OCI-LY3 (cell line): ENCODE data around the gene NR5A1.

Experiments used
- H2AFZ ChIP-seq: fragments of 200-600, 300-600 bp; shearing (Covaris generic); 2 replicates; pipeline ENCODE4 v1.6.0; 2014; ENCODE audit warnings: antibody characterized with exemption, low read depth, low read length
- H3K27ac ChIP-seq: fragments of 200-600, 300-600 bp; sonication (generic); 2 replicates; pipeline ENCODE4 v1.5.1; 2014; ENCODE audit warnings: mild to moderate bottlenecking, low read length, moderate library complexity, mixed read lengths
- H3K27me3 ChIP-seq: fragments of 200-600, 300-600 bp; sonication (generic); 2 replicates; pipeline ENCODE4 v1.6.1; 2014; ENCODE audit warnings: low read depth, low read length, mixed read lengths
- H3K36me3 ChIP-seq: fragments of 200-600, 300-600 bp; sonication (generic); replicated peaks from 2 replicates; pipeline ENCODE3; 2014; ENCODE audit warnings: low read depth, low read length, mixed read lengths
- H3K4me1 ChIP-seq: fragments of 300-600, 200-600 bp; sonication (generic); 2 replicates; pipeline ENCODE4 v1.6.1; 2014; ENCODE audit warnings: low read length, mixed read lengths
- H3K4me2 ChIP-seq: fragments of 200-600, 300-600 bp; sonication (generic); 2 replicates; pipeline ENCODE4 v1.6.1; 2014; ENCODE audit warnings: low read length, mixed read lengths
- H3K4me3 ChIP-seq: fragments of 300-600, 200-600 bp; sonication (generic); 2 replicates; pipeline ENCODE4 v1.5.1; 2014; ENCODE audit warnings: antibody characterized with exemption, mild to moderate bottlenecking, low read length, moderate library complexity
- H3K79me2 ChIP-seq: fragments of 300-600, 200-600 bp; shearing (Covaris generic); 2 replicates; pipeline ENCODE4 v1.6.1; 2014; ENCODE audit warnings: mild to moderate bottlenecking, low read length, mixed read lengths
- H3K9ac ChIP-seq: fragments of 300-600, 200-600 bp; shearing (Covaris generic); 2 replicates; pipeline ENCODE4 v1.6.0; 2014; ENCODE audit warnings: mild to moderate bottlenecking, low read length, moderate library complexity
- H3K9me3 ChIP-seq: fragments of 200-600, 300-600 bp; shearing (Covaris generic); 2 replicates; pipeline ENCODE4 v1.6.1; 2014; ENCODE audit warnings: low read length, mixed read lengths; ENCODE audit not compliant: insufficient read depth
- H4K20me1 ChIP-seq: fragments of 200-600, 300-600 bp; sonication (generic); 2 replicates; pipeline ENCODE4 v1.6.1; 2016; ENCODE audit warnings: low read length, mixed read lengths; ENCODE audit not compliant: insufficient read depth
- EZH2phosphoT487 ChIP-seq: fragments of 200-600 bp; shearing (Covaris generic); IDR thresholded peaks from 2 replicates; pipeline ENCODE4 v1.6.1; 2018; ENCODE audit warnings: antibody characterized with exemption, mixed run types, low read depth
- TF ChIP-seq, protein P1 (sequence below): fragments of 200-600, 300-600 bp; sonication (generic); IDR thresholded peaks from 2 replicates; pipeline ENCODE4 v1.5.1; 2014; ENCODE audit warnings: antibody characterized with exemption, low read length, low read depth

NR5A1 gene

DNA sequence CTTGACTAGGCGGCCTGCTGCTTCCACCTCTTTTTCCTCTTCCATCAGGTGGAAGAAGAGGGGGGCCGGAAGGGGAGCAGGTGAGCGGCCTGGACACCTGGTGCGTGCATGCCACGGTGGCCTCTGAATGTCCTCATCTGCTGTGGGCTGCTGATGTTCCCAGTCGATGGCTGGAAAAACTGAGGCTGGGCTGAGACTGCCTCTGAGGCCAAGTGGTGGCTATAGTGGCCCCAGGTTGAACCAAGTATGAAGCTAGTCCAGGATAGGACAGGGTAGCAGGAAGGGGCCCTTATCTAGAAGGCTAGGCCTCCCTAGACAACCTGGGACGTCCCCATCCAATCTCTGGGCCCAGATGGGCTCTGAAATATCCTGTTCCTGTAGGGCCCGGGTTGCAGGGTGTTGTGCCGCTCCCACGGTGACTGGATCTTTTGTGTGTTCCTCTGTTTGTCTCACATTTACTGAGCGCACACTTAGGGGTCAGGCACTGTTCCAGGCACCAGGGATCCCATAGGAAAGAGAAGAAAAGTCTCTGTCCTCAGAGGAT lies 753 bp upstream of the NR5A1 start:
- TF ChIP-seq, protein P1, sequence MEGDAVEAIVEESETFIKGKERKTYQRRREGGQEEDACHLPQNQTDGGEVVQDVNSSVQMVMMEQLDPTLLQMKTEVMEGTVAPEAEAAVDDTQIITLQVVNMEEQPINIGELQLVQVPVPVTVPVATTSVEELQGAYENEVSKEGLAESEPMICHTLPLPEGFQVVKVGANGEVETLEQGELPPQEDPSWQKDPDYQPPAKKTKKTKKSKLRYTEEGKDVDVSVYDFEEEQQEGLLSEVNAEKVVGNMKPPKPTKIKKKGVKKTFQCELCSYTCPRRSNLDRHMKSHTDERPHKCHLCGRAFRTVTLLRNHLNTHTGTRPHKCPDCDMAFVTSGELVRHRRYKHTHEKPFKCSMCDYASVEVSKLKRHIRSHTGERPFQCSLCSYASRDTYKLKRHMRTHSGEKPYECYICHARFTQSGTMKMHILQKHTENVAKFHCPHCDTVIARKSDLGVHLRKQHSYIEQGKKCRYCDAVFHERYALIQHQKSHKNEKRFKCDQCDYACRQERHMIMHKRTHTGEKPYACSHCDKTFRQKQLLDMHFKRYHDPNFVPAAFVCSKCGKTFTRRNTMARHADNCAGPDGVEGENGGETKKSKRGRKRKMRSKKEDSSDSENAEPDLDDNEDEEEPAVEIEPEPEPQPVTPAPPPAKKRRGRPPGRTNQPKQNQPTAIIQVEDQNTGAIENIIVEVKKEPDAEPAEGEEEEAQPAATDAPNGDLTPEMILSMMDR: no peak
- no peak for TF ChIP-seq EZH2phosphoT487
- H2AFZ ChIP-seq: no peak overlapping the region
- H4K20me1 ChIP-seq: no peaks in the 10 kb centered on the region
- H3K4me1 ChIP-seq: no peaks in the 10 kb centered on the region
- H3K4me2 ChIP-seq: no peak overlapping the region
- H3K36me3 ChIP-seq: no peaks in the 10 kb centered on the region
- H3K4me3 ChIP-seq: no peak overlapping the region
- no peaks in the 10 kb centered on the region for H3K27me3 ChIP-seq
- no peaks in the 10 kb centered on the region for H3K9me3 ChIP-seq
- no peak overlapping the region for H3K27ac ChIP-seq
- H3K9ac ChIP-seq: no peak overlapping the region
- H3K79me2 ChIP-seq: no peaks in the 10 kb centered on the region

DNA sequence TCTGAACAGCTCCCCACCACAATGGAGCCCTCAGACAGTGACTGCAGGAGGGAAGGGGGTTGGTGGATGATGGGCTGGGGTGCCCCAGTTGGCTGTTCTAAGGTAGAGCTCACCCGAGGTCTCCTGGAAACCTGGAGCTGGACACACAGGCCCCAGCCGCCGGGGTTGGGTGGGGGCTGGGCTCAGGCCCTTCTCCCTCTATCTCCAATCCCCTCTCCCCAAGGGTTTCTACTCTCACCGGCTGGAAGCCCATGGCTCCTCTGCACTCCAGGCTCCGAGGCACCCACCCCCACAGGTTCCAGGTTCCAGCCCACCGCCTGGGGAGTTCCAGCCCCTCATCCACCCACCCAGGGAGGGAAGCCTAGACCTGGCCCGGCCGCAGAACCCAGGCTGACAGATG lies 766 bp downstream of the NR5A1 start:
- Histone ChIP-seq H3K27me3 (no peaks in the 10 kb centered on the region), H3K9me3 (no peaks in the 10 kb centered on the region), H3K4me3 (no peak overlapping the region), H2AFZ (no peak overlapping the region), H3K4me1 (no peaks in the 10 kb centered on the region), H3K79me2 (no peaks in the 10 kb centered on the region), H3K27ac (no peak overlapping the region), H4K20me1 (no peaks in the 10 kb centered on the region), H3K9ac (no peak overlapping the region), H3K36me3 (no peaks in the 10 kb centered on the region), H3K4me2 (no peak overlapping the region)
- TF ChIP-seq EZH2phosphoT487: no peak
- TF ChIP-seq, protein P1: no peak

DNA sequence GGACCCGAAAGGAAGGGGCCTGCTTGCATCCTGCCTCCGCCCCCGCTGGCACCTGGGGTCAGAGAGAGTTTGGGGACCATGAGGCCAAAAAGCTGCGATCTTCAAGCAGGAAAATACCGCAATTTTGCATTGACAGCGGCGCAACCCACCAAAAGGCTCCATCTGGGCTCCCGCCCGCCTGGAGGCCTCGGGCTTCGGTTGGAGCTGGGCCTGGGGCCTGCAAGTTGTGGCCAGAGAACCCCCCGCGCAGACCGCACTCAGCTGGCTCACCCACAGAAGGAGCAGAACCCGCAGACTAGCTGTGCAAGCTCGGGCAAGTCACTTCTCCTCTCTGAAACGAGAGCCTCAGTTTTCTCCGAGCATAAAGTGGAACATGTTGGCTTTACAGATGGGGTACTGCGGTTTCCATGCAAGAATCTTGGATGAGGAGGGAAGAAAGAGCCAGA lies 1.3 kb downstream of the NR5A1 start:
- no peak for TF ChIP-seq EZH2phosphoT487
- TF ChIP-seq, protein P1: no peak
- Histone ChIP-seq H3K4me1 (peaks cover 3% of the 10 kb centered on the region; the same call in 1 of the 2 replicates), H3K36me3 (no peaks in the 10 kb centered on the region), H3K9me3 (no peaks in the 10 kb centered on the region), H3K27me3 (no peaks in the 10 kb centered on the region), H4K20me1 (no peaks in the 10 kb centered on the region), H3K9ac (no peak overlapping the region), H3K4me2 (no peak overlapping the region), H3K27ac (no peak overlapping the region), H3K79me2 (no peaks in the 10 kb centered on the region), H3K4me3 (no peak overlapping the region), H2AFZ (no peak overlapping the region)

DNA sequence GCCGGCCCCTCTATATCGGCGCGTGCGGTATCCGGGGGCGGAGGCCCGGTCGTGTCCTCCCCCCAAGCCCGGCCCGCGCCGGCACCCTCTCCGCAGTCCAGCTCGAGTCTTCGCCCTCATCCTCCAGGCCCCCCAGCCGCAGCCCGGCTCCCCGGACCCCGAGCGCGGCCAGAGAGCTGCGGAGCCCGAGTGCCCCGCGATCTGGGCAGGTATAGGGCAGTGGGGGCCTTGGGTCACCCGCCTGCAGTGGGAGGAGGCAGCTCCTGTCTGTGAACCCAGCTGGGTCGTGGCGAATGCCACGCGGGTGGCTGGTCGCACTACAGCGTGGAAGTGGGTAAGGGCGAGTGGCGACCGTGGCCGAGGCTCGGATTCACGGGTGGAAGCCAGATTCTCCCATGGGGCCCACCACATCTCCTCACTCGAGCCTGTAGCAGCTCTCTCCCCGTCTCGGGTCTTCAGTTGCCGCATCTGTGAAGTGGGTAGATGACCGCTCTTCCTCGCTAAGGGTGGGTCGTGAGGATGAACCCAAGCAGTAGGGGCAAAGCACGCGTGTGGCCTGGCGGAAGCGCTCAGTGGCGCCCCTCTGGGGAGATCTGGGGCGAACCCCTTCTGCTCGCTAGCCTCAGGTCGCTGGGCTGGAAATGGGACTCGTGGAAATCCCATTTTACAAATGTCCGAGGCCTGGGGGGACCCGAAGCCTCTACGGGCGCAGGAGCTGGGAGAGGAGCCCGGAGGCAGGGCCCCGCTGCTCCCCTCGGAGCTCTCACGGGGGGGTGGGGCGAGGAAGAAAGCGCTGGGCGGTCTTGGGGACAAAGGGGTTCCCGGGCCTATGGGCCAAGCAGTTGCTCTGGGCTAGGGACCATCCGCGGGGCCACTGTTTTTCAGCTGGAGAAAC lies 1.9 kb downstream of the NR5A1 start:
- no peaks in the 10 kb centered on the region for H3K36me3 ChIP-seq
- no peaks in the 10 kb centered on the region for H3K79me2 ChIP-seq
- H2AFZ ChIP-seq: no peak overlapping the region
- no peaks in the 10 kb centered on the region for H3K27me3 ChIP-seq
- peaks cover 6% of the 10 kb centered on the region; the same call in 1 of the 2 replicates for H3K4me1 ChIP-seq
- no peak for TF ChIP-seq EZH2phosphoT487
- TF ChIP-seq, protein P1: no peak
- H3K27ac ChIP-seq: no peak overlapping the region
- no peak overlapping the region for H3K4me2 ChIP-seq
- no peak overlapping the region for H3K4me3 ChIP-seq
- H3K9me3 ChIP-seq: no peaks in the 10 kb centered on the region
- H4K20me1 ChIP-seq: no peaks in the 10 kb centered on the region
- H3K9ac ChIP-seq: no peak overlapping the region
